Vagina (tissue), 2 donors: Measurements from ENCODE around the gene OR4E2. TPM values are rescaled to one million over a fixed set of nuclear protein-coding genes. Genes with fewer than 3 reads are reported as not detected.

Experiments used
- DNase-seq, 2 donors: peaks; one replicate each; pipeline ENCODE4 v3.0.0-alpha.2; 2017; ENCODE audit errors: extremely low spot score in 2 of 2
- H3K27ac ChIP-seq: fragments of 200-600 bp; sonication (generic); one replicate; pipeline ENCODE4 v1.5.1; 2019
- H3K27me3 ChIP-seq: fragments of 200-600 bp; sonication (generic); one replicate; pipeline ENCODE4 v1.5.1; 2019
- H3K36me3 ChIP-seq, 2 donors: fragments of 200-600 bp; sonication (generic); one replicate each; pipeline ENCODE4 v1.5.1; 2017 to 2019
- H3K4me1 ChIP-seq: fragments of 200-600 bp; sonication (generic); one replicate; pipeline ENCODE4 v1.5.1; 2019
- H3K4me3 ChIP-seq, 2 donors: fragments of 200-600 bp; sonication (generic); 1 replicate in 1 of 2; 2 replicates in 1 of 2; pipeline ENCODE4 v1.5.1; 2016 to 2019
- H3K9me3 ChIP-seq: fragments of 200-600 bp; sonication (generic); one replicate; pipeline ENCODE4 v1.5.1; 2019
- CTCF ChIP-seq, 3 experiments: fragments of 450-650 bp in 2 of 3; fragments of 200-600 bp in 1 of 3; sonication (generic) in 1 of 3; IDR thresholded peaks; one replicate each; pipeline ENCODE4 v1.5.1; 2017 to 2019; ENCODE audit warnings: antibody characterized with exemption in 3 of 3, mild to moderate bottlenecking in 2 of 3, moderate library complexity in 2 of 3
- POLR2A ChIP-seq, 2 donors: fragments of 450-650 bp; IDR thresholded peaks; one replicate each; pipeline ENCODE4 v1.6.1; 2017; ENCODE audit warnings: antibody characterized with exemption in 2 of 2, mild to moderate bottlenecking in 2 of 2, moderate library complexity in 2 of 2
- POLR2AphosphoS5 ChIP-seq, 2 donors: sonication (generic); formaldehyde crosslinking; IDR thresholded peaks; one replicate each; pipeline ENCODE4 v1.9.0; 2017; ENCODE audit warnings: antibody characterized with exemption in 2 of 2, mild to moderate bottlenecking in 2 of 2, low read depth in 1 of 2; ENCODE audit not compliant: insufficient read depth in 1 of 2
- intact Hi-C: fragments of 100-400 bp; cut with DNase I; formaldehyde crosslinking; loops from one replicate; pipeline ENCODE4 v1.15.1; 2023
- total RNA-seq: library from RNA; depleted of rRNA; stranded (reverse); fragments of >200 nt; gene quantifications from one replicate; pipeline ENCODE4 v1.2.3, GENCODE V29; 2016

OR4E2 gene
- total RNA-seq, 1 donor from 2014 or later: not detected

- H3K27me3 ChIP-seq: no peaks in the 10 kb centered on the region
- no peaks in the 10 kb centered on the region for H3K36me3 ChIP-seq
- H3K9me3 ChIP-seq: no peaks in the 10 kb centered on the region
- H3K4me1 ChIP-seq: no peaks in the 10 kb centered on the region
- no peak overlapping the region for H3K4me3 ChIP-seq
- TF ChIP-seq CTCF (IDR thresholded peaks at IDR 0.05): no peak
- no peak for TF ChIP-seq POLR2AphosphoS5 (IDR thresholded peaks at IDR 0.05; ENCODE audit: insufficient read depth in 1 of 2, low read depth in 1 of 2)
- TF ChIP-seq POLR2A (IDR thresholded peaks at IDR 0.05): no peak
- intact Hi-C loops: no loop called here
- H3K27ac ChIP-seq: no peak overlapping the region
- DNase-seq: no peak
Observed at GRCh38 chr14:21699551-21699950, 45.9 kb downstream of the OR4E2 start.

GRCh38 chr14:21702316-21702715 is 48.7 kb downstream of the OR4E2 start:
- no peaks in the 10 kb centered on the region for H3K4me1 ChIP-seq
- no peak overlapping the region for H3K4me3 ChIP-seq
- no peak for TF ChIP-seq CTCF (IDR thresholded peaks at IDR 0.05)
- TF ChIP-seq POLR2A (IDR thresholded peaks at IDR 0.05): no peak
- no peak for TF ChIP-seq POLR2AphosphoS5 (IDR thresholded peaks at IDR 0.05; ENCODE audit: insufficient read depth in 1 of 2, low read depth in 1 of 2)
- no peaks in the 10 kb centered on the region for H3K27me3 ChIP-seq
- no peaks in the 10 kb centered on the region for H3K9me3 ChIP-seq
- intact Hi-C loops: no loop called here
- no peak overlapping the region for H3K27ac ChIP-seq
- H3K36me3 ChIP-seq: no peaks in the 10 kb centered on the region
- no peak for DNase-seq

GRCh38 chr14:21703357-21704326 is 50.0 kb downstream of the OR4E2 start:
- Histone ChIP-seq H3K27me3 (no peaks in the 10 kb centered on the region), H3K9me3 (no peaks in the 10 kb centered on the region), H3K4me1 (no peaks in the 10 kb centered on the region), H3K36me3 (no peaks in the 10 kb centered on the region), H3K27ac (no peak overlapping the region), H3K4me3 (no peak overlapping the region)
- intact Hi-C loops: no loop called here
- DNase-seq: no peak
- TF ChIP-seq POLR2A (IDR thresholded peaks at IDR 0.05) (no peak), POLR2AphosphoS5 (IDR thresholded peaks at IDR 0.05; ENCODE audit: insufficient read depth in 1 of 2, low read depth in 1 of 2) (no peak), CTCF (IDR thresholded peaks at IDR 0.05) (no peak)

GRCh38 chr14:21704338-21704737 is 50.7 kb downstream of the OR4E2 start:
- Histone ChIP-seq H3K27me3 (no peaks in the 10 kb centered on the region), H3K4me1 (no peaks in the 10 kb centered on the region), H3K27ac (no peak overlapping the region), H3K36me3 (no peaks in the 10 kb centered on the region), H3K4me3 (no peak overlapping the region), H3K9me3 (no peaks in the 10 kb centered on the region)
- DNase-seq: no peak
- intact Hi-C loops: no loop called here
- TF ChIP-seq POLR2AphosphoS5 (IDR thresholded peaks at IDR 0.05; ENCODE audit: insufficient read depth in 1 of 2, low read depth in 1 of 2) (no peak), CTCF (IDR thresholded peaks at IDR 0.05) (no peak), POLR2A (IDR thresholded peaks at IDR 0.05) (no peak)

GRCh38 chr14:21711360-21711961 is 57.8 kb downstream of the OR4E2 start:
- no peaks in the 10 kb centered on the region for H3K9me3 ChIP-seq
- H3K36me3 ChIP-seq: no peaks in the 10 kb centered on the region
- DNase-seq: no peak
- no peak overlapping the region for H3K27ac ChIP-seq
- intact Hi-C loops: no loop called here
- no peak for TF ChIP-seq POLR2A (IDR thresholded peaks at IDR 0.05)
- peak in 1 of 3 experiments; percentile 26 for TF ChIP-seq CTCF (IDR thresholded peaks at IDR 0.05)
- H3K4me1 ChIP-seq: no peaks in the 10 kb centered on the region
- no peak overlapping the region for H3K4me3 ChIP-seq
- H3K27me3 ChIP-seq: no peaks in the 10 kb centered on the region
